ENCODE results near the gene MTREX.
A peak's percentile ranks its signal among the peaks of the same experiment; 100 is the strongest.

MTREX gene

DNA sequence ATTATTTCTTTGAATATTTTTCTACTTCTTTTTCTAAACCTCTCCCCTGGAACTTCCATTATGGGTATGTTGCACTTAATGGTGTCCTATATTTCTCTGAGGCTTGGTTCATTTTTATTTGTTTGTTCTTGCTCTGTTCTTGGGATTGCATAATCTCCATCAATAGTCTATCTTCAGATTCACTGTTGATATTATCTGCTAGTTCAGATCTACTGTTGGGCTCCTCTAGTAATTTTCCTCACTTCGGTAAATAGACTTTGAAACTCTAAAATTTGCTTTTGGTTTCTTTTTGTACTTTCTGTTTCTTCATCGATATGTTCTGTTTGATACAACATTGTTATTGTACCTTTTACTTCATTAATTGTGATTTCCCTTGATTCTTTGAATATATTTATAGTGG lies 76.3 kb downstream of the MTREX start:
- DNase-seq (ENCODE audit: low read depth), result no peak

DNA sequence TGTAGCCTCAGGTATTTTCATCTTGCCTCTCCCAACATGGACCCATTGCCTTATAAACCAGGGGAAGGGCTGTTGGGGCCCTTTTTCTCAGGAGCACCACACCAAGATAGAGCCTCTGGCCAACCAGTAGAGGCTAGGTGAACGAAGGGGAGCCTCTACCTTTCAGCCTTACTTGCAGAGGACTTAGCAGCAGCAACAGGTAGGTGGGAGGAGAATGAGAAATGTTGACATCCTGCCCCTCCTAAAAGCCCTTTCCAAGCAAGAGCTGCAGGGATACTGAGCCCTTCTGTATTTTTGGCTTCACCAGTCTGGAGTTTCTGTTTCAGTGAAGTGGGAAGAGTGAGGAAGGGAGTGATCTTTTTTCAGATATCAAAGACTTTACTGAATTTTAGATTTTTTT lies 77.4 kb downstream of the MTREX start:
- DNase-seq (ENCODE audit: low read depth), result no peak

DNA sequence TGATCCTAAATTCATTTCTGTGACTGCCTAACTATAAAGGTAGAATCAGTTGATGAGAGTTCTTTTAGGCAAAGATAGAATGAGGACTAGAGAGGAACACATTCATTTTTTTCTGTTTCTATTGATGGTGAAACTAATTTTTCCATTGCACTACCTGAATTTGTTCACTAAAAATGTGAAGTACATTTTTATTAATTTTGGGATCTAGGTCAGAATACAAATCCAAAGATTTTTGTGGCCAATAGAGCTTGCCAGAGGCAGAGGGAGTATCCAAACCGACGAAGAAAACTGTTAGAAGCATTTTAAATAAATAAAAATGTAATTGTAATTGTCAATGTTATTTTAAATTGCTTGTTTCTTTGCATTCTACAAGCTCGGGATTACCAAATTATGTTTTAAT lies 78.1 kb downstream of the MTREX start:
- no peak for DNase-seq (ENCODE audit: low read depth)

DNA sequence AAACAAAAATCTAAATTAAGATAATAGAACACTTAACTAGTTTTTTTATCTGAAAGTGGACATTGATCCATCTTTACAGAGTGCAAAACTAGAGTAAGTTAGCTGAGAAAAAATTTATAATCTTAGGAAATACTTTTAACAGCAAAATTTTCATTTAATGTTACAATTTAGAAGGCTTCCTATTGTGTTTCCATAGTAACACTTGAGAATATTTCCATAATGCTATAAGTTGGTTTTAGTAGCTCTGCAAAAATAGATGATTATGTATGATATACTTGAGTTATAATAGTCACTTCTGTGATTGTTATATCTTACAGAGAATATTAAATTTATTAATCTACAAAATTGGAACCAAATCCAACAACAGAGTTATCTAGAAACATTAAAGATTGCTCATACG lies 78.6 kb downstream of the MTREX start:
- DNase-seq (ENCODE audit: low read depth), result no peak

DNA sequence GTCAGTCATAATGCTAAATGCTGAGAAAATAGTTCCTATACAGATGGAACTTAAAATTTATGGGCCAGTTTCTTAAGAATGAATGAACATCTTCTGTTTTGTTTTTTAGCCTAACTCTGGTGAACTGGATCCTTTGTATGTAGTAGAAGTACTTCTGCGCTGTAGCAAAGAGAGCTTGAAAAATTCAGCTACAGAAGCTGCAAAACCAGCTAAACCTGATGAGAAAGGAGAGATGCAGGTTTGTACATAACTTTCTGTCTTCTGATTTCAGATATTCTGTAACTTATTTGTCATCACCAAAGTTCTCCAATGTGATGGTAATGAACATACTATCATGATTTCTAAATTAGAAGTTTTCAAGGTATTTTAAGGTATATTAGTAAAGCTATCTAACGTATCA lies 80.1 kb downstream of the MTREX start:
- no peak for DNase-seq (ENCODE audit: low read depth)

DNA sequence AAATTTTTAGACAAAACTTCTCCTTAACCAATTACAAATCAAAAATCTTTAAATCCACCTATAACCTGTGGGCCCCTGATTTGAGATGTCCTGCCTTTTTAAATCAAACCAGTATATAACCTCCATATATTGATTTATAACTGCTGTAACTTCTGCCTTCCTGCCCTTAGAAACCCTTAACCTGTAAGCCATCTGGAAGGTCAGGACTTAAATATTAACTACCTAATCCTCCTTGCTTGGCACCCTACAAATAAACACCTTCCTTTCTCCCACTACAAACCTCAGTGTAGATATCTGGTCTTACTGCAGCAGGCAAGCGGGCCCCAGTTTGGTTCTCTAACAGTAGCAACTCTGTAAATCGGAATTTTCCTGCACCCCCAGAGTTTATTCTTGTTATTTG lies 83.9 kb downstream of the MTREX start:
- DNase-seq (ENCODE audit: low read depth), result no peak

DNA sequence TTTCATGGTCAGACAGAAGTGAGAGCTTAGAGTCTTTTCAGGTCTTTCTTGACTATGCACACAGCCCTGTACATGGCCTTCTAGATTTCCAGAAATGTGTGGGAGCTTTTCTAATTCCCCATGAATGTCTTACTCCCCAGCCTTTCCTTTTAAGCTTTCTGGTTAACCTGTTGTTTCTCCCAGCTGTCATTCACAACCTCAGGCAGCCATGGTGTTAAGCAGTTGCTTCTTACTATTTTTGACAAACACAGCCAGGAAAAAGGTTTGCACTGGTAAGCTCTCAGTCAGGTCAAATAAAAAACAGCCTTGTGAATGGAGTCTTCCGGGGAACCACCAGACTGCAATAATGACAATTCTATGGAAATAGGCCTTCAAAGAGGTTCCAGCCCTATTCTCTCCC lies 84.9 kb downstream of the MTREX start:
- no peak for DNase-seq (ENCODE audit: low read depth)

DNA sequence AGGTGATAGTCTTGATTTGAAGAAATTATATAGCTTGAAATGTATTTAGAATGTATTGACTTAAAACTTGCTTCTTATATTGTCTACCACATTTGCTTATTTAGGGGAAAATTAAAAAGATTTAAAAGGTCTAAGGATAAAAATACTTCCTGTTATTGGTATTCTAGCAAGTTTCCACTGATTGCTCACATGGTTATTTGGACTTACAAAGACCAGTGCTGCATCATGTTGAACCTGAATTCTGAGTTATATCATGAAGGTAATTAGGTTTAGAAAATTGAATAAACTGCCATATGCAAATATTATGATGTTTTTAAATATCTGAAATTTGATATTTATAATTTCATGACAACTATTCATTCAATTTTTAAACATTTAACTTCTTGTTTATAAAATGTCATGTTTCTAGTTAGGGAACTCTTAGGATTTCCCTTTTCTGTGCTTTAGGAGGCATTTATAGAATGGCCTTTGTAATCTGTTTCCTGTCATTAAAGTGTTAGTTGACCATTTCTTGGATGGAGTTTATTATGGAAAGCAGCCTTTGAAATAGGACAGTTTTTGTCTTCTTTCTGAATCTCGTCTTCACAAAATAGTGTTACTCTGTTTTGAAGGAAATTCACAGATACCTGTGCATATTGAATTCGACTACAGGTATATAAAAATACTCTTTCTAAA lies 85.8 kb downstream of the MTREX start:
- DNase-seq (ENCODE audit: low read depth), result no peak

DNA sequence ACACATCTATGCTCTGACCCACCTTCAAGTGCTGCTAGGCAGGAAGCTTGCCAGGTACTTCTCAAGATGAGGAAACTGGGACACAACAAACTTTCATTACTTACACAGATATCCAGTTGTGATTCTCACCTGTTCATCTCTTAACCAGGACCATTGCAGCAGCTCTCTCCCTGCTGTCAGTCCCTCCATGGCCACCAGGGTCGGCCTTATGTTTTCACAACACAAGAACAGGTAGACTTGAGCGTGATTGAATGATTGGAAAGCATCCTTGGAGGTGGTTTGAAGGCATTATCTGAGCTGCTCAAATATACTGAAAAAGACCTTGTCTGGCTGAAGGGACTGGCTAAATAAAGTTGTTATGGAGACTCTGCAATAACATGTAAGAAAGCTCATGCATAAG lies 94.4 kb downstream of the MTREX start:
- DNase-seq (ENCODE audit: low read depth), result no peak

DNA sequence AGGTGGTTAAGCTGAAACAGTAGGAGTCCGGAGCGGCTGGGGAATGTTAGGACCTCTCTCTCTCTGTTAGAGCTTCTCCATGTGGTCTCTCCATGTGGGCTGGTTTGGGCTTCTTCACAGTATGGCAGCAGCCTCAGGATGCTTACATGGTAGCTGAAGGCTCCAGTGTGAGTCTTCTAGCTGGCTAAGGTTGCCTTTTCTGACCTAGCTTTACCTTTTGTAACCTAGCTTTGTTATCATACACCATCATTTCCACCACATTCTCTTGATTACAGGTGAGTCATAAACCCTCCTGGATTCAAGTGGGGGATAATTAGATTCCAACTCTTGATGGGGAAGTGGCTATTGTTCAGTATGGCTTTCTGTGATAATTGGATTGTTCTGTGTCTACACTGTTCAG lies 98.5 kb downstream of the MTREX start:
- DNase-seq (ENCODE audit: low read depth), result no peak

DNA sequence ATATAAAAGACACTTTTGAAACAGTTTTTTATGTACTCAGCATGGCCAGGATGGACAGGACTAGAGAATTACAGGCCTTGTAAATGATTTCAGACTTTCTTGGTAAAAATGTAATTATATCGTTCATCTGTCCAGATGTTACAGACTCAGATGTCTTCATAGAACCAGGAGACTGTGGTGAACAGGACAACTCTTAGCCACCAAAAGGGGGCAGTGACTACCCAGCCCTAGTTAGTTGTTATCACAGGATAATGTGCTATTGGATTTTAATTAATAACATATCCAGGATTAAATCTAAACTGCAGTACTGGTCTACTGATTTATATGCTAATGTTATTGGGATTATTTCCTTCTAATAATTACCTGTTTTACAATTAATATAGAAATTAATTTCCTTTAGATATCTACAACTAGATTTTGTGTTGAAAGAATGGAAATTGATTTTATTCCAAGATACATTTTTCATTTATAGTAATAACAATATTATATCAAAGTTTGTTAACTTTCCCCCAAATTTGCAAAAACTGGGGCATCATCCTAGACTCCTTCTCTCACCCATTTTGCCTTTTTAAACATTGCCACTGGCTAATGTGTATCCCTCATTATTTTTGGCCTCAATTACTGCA lies 99.4 kb downstream of the MTREX start:
- DNase-seq (ENCODE audit: low read depth), result peak; percentile 68

DNA sequence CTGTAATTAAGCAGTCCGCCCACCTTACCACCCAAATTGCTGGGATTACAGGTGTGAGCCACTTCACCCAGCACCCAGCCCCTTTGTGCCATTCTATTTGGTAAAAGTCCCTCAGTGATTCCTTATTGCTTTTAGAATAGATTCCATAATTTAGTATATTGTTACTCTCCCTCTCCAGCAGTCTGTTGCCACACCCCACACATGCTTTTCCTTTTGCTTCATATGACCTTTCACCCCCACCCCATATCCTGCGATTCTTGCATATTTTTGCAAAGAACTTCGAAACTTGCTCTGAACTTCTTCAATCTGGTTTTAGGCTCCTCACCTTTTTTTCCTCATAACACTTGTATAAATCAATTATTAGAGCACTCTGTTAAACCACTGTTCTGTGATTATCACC lies 100.2 kb downstream of the MTREX start:
- DNase-seq (ENCODE audit: low read depth), result no peak

DNA sequence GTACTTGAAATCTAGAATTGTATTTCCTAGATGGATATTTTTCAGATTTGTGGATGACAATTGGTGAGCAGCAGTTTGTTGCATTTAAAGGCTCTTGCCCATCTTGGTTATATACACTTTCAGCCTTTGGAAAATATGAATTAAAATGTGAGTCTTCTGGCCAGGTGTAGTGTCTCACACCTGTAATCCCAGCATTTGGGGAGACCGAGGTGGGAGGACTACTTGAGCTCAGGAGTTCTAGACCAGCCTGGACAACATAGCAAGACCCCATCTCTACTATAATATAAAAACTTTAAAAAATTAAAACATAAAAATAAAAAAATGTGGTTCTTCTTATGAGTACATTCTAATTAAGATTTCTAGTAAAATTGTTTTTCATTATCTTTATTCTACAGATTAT lies 102.0 kb downstream of the MTREX start:
- DNase-seq (ENCODE audit: low read depth), result no peak

DNA sequence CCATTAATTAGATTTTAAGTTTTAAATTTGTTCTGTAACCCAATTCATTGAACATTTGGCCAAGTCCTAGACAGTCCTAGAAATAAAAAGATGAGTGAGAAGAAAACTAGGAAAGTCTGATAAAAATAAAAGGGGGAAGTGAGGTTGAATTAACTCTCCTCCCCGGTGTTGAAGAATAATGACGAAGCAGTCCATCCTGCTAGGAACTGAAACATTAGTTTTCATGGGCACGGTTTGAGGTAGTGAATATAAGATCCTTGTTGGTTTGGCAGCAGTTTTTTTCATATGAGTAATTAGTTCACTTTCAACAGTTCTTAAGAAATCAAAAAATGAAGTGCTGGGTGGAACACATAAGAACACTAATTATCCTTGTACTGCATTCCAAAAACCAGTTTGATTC lies 103.1 kb downstream of the MTREX start:
- DNase-seq (ENCODE audit: low read depth), result no peak

DNA sequence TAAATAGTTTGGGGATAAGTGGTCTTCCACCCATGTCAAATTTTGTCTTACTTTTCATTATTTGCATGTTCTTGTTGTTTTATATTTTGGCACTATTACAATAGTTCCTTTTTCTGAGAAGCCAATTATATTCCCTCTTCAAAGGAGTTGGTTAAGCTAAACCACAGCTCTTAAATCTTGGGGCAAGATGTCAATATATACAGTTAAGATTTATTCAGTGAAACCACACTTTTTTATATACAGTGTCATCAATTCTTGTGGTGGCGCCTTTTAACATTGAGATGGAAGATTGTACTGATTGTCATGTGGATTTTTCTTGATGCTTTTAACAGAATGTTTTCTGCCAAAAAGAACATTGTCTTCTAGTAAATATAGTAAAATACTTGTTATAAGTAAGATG lies 104.1 kb downstream of the MTREX start:
- DNase-seq (ENCODE audit: low read depth), result no peak

DNA sequence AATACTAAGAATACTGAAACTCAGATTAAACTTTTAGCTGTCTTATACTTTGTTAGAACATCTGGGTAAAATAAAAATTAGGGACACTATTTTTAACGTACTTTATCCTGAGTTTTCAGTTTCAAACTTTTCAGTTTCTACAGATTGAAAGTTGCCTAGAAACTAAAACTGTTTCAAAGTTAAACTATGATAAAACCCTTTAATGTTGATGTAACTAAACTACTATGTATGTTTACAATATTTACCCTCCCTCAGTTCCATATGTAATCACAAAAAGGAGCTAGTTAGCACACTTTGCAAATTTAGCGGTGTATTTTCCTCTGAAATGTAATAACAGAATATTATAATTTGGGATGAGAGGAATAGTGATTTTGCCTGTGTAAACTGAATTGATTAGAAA lies 105.9 kb downstream of the MTREX start:
- DNase-seq (ENCODE audit: low read depth), result no peak

DNA sequence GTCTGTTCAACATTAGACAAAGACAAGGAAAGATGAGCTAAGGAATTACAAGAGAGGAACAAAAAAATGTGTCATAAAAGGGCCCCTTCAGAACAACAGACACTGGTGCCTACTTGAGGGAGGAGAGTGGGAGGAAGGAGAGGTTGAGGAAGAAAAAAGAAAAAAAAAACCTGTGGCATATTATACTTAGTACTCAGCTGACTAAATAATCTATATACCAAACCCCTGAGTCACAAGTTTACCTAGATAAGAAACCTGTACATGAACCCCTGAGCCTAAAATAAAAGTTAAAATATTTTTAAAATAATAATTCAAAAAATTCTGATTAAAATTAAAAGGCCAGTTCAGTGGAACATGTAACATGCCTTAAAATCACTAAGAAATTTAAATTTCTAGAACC lies 107.3 kb downstream of the MTREX start:
- DNase-seq (ENCODE audit: low read depth), result no peak

DNA sequence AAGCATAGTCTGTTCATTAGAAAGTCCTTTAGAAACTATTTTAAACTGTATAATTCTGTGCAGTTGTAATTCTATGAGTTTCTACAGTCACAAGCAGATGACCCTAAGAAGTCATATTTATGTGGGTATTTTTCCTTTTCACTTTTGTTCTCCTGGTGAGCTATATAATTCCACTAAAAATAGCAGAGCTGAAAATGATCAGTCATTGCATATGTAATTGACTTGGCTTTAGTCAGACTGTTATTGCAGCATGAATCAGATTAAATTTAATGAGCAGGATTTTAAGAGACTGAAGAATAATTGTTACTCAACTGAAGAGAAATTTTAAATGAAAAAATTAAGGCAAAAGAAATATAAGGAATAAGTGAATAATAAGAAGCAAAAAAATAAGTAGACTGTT lies 108.5 kb downstream of the MTREX start:
- DNase-seq (ENCODE audit: low read depth), result peak; percentile 27

DNA sequence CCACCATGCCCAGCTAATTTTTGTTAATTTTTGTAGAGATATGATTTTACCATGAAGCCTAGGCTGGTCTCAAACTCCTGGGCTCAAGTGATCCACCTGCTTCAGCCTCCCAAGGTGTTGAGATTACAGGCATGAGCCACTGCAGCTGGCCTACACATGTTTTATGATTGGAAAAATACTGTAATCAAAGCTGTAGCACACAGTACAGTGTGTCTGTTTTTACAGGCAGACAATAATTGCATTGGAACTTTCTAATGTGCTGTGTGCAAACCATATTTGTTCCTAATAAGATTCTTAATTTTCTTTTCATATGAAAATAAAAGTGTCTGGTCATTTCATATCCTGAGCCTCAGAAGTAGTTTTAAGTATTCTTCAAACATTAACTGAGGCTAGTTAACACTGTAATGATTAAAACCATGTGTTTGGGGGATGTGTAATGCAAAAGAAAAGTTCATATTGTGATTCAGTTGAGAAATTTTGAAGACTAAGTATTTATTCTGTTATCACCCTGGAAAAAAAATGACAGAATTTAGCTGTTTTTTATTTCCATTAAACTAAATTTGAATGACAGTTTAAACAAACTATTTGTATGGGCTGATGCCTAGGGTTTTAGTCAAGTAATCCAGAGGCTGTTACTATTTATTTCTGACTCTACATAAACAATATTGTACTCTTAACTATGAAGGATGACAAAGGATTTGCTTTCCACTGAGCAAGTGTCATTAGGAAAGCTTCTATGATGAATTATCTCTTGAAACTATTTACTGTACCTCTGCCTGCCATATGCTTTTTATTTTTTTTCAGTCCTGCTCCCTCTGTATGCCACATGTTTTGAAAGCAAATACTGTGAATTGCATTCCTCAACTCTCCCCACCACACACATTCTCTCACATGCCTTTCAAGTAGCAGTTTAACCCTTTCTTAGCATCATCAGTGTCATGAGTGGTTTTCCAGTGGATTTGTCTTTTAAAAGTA lies 111.5 kb downstream of the MTREX start:
- DNase-seq (ENCODE audit: low read depth), result peak; percentile 88

DNA sequence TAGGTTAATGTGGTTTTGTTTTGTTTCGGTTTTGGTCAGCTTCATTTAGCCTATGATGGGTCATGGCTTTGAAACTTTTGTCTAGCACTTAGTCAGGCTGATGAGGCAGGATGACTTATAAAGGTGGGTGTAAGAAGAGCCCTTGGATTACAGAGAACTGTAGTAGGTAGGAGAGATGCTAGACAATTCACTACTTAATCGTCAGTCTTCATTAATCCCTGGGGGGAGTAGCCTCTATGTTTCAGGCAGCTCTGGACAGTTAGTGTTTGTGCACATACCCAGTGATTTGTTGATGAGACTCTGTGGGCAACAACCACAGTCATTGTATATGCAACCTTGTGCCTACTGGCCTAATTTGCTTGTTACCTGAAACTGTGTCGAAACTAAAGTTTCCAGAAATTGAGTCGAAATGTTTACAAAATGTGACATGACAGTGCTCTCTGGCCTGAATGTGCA lies 113.3 kb downstream of the MTREX start:
- DNase-seq (ENCODE audit: low read depth), result peak; percentile 18

DNA sequence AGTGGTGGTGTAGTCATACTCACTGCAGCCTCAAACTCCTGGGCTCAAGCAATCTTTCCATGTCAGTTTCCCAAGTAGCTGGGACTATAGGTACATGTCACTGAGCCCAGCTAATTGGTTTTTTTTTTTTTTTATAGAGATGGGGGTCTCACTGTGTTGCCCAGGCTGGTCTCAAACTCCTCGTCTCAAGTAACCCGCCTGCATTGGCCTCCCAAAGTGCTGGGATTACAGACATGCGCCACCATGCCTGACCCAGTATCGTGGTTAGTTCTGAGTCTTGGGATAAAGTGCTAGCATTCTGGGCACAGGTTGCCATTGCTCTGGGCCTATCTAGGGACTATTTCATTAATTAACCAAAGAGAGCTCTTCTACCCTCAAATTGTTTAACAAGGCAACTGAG lies 118.7 kb downstream of the MTREX start:
- no peak for DNase-seq (ENCODE audit: low read depth)

DNA sequence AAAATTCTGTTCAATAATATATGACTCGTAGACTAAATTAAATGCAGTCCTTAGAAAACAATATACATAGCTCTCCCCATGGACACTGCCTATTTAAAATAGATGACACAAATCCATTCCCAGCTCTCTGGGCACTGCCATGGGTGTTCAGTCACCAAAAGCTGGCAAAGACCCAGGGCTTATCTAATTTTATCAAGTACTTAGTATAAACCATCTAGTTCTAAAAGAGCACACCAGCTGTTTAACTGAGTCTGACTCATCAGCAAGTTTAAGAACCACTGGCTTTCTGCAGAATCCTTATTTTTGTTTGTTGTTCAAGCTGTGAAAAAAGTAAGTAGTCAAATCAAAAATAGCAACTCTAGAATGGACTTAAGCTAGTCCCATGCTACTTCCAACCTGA lies 119.4 kb downstream of the MTREX start:
- DNase-seq (ENCODE audit: low read depth), result peak; percentile 30

DNA sequence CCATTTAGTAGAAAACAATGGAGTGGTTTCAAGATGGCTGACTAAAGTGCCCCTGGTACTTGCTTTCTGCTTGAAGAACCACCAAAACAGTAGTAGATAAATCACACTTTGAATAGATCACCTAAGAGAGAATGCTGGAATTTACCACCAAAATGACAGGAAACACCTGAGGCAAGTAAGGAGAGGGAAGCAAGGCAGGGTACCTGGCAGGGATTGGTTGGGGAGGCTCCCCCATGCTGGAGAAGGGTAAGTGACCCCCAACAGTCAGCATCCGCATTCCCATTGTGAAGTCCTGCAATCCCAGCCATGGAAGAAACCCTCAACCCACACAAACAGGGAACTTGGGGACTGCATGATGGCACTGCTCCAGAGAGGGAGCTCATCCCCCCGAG lies 121.4 kb downstream of the MTREX start:
- no peak for DNase-seq (ENCODE audit: low read depth)

Measured in fibroblast of gingiva (primary cell).